Progenitor cell of endocrine pancreas (in vitro differentiated cells): ENCODE results near the gene FZR1. TPM values are rescaled to one million over a fixed set of nuclear protein-coding genes. Genes with fewer than 3 reads are reported as not detected.
"Not testable (repeated sequence)": the region's sequence is repeated elsewhere in the genome, so short reads cannot be mapped to it uniquely, and the experiment has no call there.

Experiments used
- DNase-seq: peaks from one replicate; pipeline ENCODE4 v3.0.0; 2021; ENCODE audit warnings: low spot score; ENCODE audit not compliant: unreplicated experiment
- H3K27ac Mint-ChIP-seq: 2 replicates; pipeline ENCODE4 v1.8.0; 2021; ENCODE audit warnings: mild to moderate bottlenecking, moderate library complexity, mixed read lengths
- H3K27me3 Mint-ChIP-seq: 2 replicates; pipeline ENCODE4 v1.8.0; 2021; ENCODE audit warnings: mixed read lengths
- H3K36me3 Mint-ChIP-seq: 2 replicates; pipeline ENCODE4 v1.8.0; 2022; ENCODE audit warnings: mixed read lengths; ENCODE audit not compliant: insufficient read depth
- H3K4me1 Mint-ChIP-seq: 2 replicates; pipeline ENCODE4 v1.8.0; 2021; ENCODE audit warnings: low read depth, mixed read lengths
- H3K4me3 Mint-ChIP-seq: 2 replicates; pipeline ENCODE4 v1.8.0; 2021; ENCODE audit warnings: low read depth, mild to moderate bottlenecking, moderate library complexity, mixed read lengths
- H3K9me3 Mint-ChIP-seq: 2 replicates; pipeline ENCODE4 v1.8.0; 2021; ENCODE audit warnings: low read depth, mixed read lengths
- total RNA-seq: library from RNA; stranded (reverse); gene quantifications from 2 replicates; pipeline ENCODE4 v1.2.1, GENCODE V29; 2021
- TF ChIP-seq, protein P1 (sequence below): fragments of 200-600 bp; sonication (generic); IDR thresholded peaks from one replicate; pipeline ENCODE4 v1.5.0; 2021; ENCODE audit warnings: antibody characterized with exemption, mild to moderate bottlenecking; ENCODE audit not compliant: unreplicated experiment

FZR1 gene
- total RNA-seq, 1 donor from 2014 or later, result 70.5 TPM

DNA sequence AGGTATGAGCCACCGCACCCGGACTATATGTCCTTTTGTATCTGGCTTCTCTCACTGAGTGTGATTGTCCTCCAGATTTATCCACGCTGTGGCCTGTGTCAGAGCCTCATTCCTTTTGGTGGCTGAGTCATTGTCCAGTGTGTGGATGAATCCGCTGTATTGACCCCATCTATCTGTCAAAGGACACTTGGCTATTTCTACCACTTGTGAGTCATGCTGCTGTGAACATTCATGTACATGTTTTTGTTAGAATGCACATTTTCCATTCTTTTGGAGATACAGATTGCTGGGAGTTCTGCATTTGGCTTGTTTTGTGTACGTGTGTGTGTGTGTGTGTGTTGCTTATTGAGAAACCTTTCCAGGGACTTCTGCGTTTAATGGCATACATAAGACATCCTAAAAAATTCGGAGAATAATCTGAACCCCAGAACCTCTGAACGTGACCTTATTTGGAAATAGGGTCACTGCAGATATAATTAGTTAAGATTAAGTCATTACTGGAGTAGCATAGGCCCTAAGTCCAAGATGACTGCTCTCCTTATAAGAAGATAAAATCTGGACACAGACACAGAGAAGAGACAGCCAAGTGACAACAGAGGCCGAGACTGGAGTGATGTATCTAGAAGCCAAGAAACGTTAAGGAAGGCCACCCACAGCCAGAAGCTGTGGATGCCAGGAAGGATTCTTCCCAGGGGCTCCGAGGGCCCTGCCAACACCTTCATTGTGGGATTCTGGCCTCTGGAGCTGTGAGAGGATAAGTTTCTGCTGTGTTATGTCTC is 74.2 kb downstream of the FZR1 start:
- H3K36me3 Mint-ChIP-seq, result peaks cover 2% of the 10 kb centered on the region
- TF ChIP-seq, protein P1, sequence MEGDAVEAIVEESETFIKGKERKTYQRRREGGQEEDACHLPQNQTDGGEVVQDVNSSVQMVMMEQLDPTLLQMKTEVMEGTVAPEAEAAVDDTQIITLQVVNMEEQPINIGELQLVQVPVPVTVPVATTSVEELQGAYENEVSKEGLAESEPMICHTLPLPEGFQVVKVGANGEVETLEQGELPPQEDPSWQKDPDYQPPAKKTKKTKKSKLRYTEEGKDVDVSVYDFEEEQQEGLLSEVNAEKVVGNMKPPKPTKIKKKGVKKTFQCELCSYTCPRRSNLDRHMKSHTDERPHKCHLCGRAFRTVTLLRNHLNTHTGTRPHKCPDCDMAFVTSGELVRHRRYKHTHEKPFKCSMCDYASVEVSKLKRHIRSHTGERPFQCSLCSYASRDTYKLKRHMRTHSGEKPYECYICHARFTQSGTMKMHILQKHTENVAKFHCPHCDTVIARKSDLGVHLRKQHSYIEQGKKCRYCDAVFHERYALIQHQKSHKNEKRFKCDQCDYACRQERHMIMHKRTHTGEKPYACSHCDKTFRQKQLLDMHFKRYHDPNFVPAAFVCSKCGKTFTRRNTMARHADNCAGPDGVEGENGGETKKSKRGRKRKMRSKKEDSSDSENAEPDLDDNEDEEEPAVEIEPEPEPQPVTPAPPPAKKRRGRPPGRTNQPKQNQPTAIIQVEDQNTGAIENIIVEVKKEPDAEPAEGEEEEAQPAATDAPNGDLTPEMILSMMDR, result no peak
- no peaks in the 10 kb centered on the region for H3K9me3 Mint-ChIP-seq
- H3K4me1 Mint-ChIP-seq, result peaks cover 4% of the 10 kb centered on the region
- peaks cover 55% of the 10 kb centered on the region for H3K27me3 Mint-ChIP-seq
- H3K27ac Mint-ChIP-seq, result no peak overlapping the region
- no peak for DNase-seq
- no peak overlapping the region for H3K4me3 Mint-ChIP-seq

DNA sequence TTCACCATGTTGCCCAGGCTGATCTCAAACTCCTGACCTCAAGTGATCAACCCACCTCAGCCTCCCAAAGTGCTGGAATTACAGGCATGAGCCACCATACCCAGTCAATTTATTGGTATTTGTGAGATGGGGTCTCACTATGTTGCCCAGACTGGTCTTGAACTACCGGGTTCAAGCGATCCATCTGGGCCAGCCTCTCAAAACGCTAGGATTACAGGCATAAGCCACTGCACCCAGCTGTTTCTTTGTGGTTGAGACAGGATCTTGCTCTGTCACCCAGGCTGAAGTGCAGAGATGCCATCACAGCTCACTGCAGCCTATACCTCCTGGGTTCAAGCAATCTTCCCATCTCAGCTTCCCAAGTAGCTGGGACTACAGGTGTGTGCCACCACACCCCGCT is 75.7 kb downstream of the FZR1 start:
- H3K4me1 Mint-ChIP-seq, H3K36me3 Mint-ChIP-seq, H3K9me3 Mint-ChIP-seq, H3K4me3 Mint-ChIP-seq, H3K27ac Mint-ChIP-seq, DNase-seq: not testable (repeated sequence)
- peaks cover 52% of the 10 kb centered on the region for H3K27me3 Mint-ChIP-seq

DNA sequence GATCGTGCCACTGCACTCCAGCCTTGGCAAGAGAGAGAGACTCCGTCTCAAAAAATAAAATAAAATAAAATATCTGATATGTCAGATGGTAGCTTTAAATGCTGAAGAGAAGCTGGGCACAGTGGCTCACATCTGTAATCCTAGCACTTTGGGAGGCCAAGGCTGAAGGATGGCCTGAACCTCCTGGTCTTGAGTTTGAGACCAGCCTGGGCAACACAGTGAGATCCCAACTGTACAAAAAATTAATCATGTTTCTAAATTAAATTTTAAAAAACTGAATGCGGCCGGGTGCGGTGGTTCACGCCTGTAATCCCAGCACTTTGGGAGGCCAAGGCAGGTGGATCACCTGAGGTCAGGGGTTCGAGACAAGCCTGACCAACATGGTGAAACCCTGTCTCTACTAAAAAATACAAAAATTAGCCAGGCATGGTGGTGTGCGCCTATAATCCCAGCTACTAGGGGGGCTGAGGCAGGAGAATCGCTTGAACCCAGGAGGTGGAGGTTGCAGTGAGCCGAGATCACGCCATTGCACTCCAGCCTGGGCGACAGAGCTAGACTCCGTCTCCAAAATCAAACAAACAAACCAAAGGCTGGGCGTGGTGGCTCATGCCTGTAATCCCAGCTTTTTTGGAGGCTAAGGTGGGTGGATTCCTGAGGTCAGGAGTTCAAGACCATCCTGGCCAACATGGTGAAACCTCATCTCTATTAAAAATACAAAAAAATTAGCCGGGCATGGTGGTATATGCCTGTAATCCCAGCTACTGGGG is 78.1 kb downstream of the FZR1 start:
- H3K36me3 Mint-ChIP-seq, H3K4me1 Mint-ChIP-seq, H3K9me3 Mint-ChIP-seq, DNase-seq, H3K4me3 Mint-ChIP-seq, H3K27ac Mint-ChIP-seq: not testable (repeated sequence)
- H3K27me3 Mint-ChIP-seq, result peaks cover 55% of the 10 kb centered on the region

DNA sequence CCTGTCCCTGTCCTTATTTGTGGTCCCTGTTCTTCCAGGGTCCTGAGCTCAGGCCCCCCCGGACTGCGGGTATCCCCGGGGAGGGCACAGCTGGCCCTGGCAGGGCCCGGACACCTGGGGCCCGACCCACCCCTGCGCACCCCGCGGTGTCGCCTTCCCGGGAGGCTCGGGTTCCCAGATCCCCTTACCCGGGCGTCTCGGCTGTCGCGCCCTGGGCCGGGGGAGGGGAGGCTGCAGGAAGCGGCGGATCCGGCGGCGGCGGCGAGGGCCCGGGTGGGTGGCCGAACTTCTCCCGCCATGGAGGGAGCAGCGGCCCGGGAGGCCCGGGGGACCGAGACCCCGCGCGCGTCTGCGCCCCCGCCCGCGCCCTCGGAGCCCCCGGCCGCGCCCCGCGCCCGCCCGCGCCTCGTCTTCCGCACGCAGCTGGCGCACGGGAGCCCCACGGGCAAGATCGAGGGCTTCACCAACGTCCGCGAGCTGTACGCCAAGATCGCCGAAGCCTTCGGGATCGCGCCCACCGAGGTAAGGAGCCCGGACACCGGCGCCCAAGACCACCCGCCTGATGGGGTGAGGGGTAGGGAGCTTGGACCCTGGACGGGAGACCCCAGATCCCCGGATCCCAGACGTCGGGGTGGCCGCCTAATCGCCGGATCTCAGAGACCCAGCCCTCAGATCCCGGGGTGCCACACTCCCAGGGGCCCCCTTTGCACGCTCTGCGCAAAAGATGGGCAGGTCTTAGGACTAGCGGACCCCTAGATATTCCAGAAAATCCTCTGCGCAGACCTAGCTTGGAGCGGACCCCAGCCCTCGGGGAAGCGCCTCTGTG is 79.4 kb downstream of the FZR1 start, which contains the start of gene GIPC3:
Gene GIPC3 (plus strand): TSS at position 178 of the 826 bp plus-strand sequence. CDS start 120 bp downstream, at position 298.
- H3K27me3 Mint-ChIP-seq, result peaks cover 43% of the 10 kb centered on the region

DNA sequence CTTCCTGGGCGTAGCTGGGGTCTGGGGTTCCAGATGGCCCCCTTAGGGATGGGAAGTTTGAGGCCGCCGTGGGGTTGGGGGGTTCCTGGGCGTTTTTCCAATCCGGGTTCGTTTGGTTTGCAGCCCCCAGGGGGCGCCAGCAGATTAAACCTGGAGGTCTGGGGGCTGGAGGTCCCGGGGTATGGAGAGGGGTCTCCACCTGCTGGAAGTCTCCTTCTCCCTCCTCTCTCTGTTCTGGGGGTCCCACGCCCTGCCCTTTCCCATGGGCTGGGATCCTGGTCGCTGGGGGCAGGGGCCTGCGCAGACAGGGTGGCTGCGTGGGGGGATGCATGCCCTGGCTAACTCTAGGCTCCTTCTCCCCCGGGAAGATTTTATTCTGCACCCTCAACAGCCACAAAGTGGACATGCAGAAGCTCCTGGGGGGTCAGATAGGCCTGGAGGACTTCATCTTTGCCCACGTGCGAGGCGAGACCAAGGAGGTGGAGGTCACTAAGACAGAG is 80.1 kb downstream of the FZR1 start:
- H3K4me1 Mint-ChIP-seq, result no peaks in the 10 kb centered on the region
- TF ChIP-seq, protein P1, result peak; percentile 54
- H3K9me3 Mint-ChIP-seq, result no peaks in the 10 kb centered on the region
- no peak overlapping the region for H3K27ac Mint-ChIP-seq
- H3K27me3 Mint-ChIP-seq, result peaks cover 38% of the 10 kb centered on the region
- no peak for DNase-seq
- H3K36me3 Mint-ChIP-seq, result no peaks in the 10 kb centered on the region
- no peak overlapping the region for H3K4me3 Mint-ChIP-seq

More for the DNA sequence above, 79.4 kb downstream of the FZR1 start, which contains the start of gene GIPC3:
- Mint-ChIP-seq H3K9me3 (no peaks in the 10 kb centered on the region), H3K36me3 (no peaks in the 10 kb centered on the region), H3K4me1 (no peaks in the 10 kb centered on the region), H3K27ac (no peak within 1 kb of the TSS), H3K4me3 (no peak within 1 kb of the TSS)
- no peak for DNase-seq
- TF ChIP-seq, protein P1, result no peak
